Measurements from ENCODE around the gene GNB1L. TPM values are rescaled to one million over a fixed set of nuclear protein-coding genes. Genes with fewer than 3 reads are reported as not detected.
A peak's percentile ranks its signal among the peaks of the same experiment; 100 is the strongest.

Gene GNB1L
- total RNA-seq, 1 experiment from 2014 or later = 12.2 TPM

DNA sequence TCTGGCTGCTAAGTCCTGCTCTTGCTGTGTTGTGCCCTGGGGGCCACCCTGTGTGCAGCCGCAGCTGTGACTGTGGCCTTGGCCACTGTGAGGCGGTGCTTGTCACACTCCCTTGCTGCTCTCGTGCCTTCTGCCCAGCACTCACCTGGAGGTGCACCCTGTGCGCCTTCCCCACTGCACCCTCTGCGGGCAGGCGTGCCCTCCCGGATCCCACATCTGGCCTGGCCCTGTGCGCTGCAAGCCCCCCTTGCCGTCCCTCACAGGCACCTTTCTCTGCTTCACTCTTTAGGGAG, 66.9 kb downstream of the GNB1L start:
- ATAC-seq = peak; percentile 60; the same call in 1 of the 2 replicates
- H3K9me3 ChIP-seq (ENCODE audit: control insufficient read depth, insufficient read depth, low read depth, low read length) = no peaks in the 10 kb centered on the region

DNA sequence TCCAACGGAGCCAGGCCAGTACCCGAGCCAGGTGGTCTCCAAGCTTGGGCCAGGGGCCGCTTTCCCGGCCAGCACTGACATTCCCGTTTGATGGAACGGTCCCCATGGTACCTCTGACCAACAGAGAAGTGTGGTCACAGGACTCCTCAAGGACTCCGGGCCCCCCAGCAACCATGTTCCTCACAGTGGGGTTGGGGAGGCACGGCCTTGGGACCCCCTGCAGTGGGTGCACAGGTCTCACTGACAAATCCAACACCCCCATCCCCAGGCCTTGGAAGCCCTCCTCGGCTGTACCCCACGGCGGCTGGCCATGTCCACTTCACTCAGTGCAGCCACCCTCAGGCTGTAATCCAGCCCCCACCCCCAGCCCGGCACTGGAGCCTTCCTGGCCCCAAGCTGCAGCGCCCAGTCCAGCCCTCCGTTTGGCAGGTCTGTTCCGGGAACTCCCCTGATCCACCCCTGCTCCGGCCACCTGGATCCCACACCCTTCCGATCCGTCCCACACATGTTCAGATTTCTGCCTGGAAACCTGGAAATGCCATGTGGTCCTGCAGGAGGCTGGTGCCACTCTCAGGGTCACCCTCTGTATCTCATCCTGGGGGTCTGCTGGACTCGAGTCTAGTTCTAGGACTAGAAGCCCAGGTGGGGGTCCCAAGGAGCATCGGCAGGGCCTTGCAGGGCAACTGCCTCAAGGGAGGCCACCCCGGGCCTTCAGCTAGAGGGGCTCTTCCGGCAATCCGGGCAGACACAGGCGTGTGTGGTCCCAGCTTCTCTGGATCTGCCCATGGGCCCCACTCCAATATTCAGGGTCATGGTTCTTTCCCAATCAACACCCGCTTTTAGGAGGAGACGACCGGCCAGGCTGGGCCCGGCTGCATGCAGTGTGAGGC, 67.5 kb downstream of the GNB1L start:
- Histone ChIP-seq H3K9me3 (ENCODE audit: control insufficient read depth, insufficient read depth, low read depth, low read length) (no peaks in the 10 kb centered on the region), H3K4me1 (ENCODE audit: control insufficient read depth, insufficient read depth, low read length) (no peaks in the 10 kb centered on the region), H3K27me3 (ENCODE audit: control insufficient read depth, insufficient read depth, low read length) (no peaks in the 10 kb centered on the region), H3K4me3 (ENCODE audit: low read depth in 2 of 2, low read length in 2 of 2) (no peak overlapping the region), H3K36me3 (ENCODE audit: control insufficient read depth, insufficient read depth, low read length) (no peaks in the 10 kb centered on the region), H3K27ac (ENCODE audit: low read length) (no peak overlapping the region)
- no TSS peak for BruUV-seq (replicated peaks)
- intact Hi-C loops (cut with micrococcal nuclease; ENCODE audit: unreplicated experiment) = no loop called here
- DNase-seq (ENCODE audit: low read depth, low spot score) (no peak), ATAC-seq (no peak)
- POLR2A ChIA-PET = no interaction called here
- CTCF ChIA-PET = no interaction called here
- TF ChIP-seq TCF7L2 (IDR thresholded peaks at IDR 0.05; ENCODE audit: low read depth, low read length) = no peak
- in situ Hi-C loops (cut with HindIII; ENCODE audit: low pct_unique_long_range_greater_than_20kb, low sequenced_read_pairs) = no loop called here

More for the DNA sequence above, 66.9 kb downstream of the GNB1L start:
- Histone ChIP-seq H3K27me3 (ENCODE audit: control insufficient read depth, insufficient read depth, low read length) (no peaks in the 10 kb centered on the region), H3K36me3 (ENCODE audit: control insufficient read depth, insufficient read depth, low read length) (no peaks in the 10 kb centered on the region), H3K27ac (ENCODE audit: low read length) (no peak overlapping the region), H3K4me1 (ENCODE audit: control insufficient read depth, insufficient read depth, low read length) (no peaks in the 10 kb centered on the region), H3K4me3 (ENCODE audit: low read depth in 2 of 2, low read length in 2 of 2) (no peak overlapping the region)
- BruUV-seq (replicated peaks) = no TSS peak
- ChIA-PET CTCF (no interaction called here), POLR2A (no interaction called here)
- intact Hi-C loops (cut with micrococcal nuclease; ENCODE audit: unreplicated experiment) (no loop called here), in situ Hi-C loops (cut with HindIII; ENCODE audit: low pct_unique_long_range_greater_than_20kb, low sequenced_read_pairs) (no loop called here)
- TF ChIP-seq TCF7L2 (IDR thresholded peaks at IDR 0.05; ENCODE audit: low read depth, low read length) = no peak
- TF ChIP-seq SIN3A (IDR thresholded peaks at IDR 0.05; ENCODE audit: borderline replicate concordance, insufficient read depth, low read depth, low read length) = no peak
- TF ChIP-seq, protein P1, sequence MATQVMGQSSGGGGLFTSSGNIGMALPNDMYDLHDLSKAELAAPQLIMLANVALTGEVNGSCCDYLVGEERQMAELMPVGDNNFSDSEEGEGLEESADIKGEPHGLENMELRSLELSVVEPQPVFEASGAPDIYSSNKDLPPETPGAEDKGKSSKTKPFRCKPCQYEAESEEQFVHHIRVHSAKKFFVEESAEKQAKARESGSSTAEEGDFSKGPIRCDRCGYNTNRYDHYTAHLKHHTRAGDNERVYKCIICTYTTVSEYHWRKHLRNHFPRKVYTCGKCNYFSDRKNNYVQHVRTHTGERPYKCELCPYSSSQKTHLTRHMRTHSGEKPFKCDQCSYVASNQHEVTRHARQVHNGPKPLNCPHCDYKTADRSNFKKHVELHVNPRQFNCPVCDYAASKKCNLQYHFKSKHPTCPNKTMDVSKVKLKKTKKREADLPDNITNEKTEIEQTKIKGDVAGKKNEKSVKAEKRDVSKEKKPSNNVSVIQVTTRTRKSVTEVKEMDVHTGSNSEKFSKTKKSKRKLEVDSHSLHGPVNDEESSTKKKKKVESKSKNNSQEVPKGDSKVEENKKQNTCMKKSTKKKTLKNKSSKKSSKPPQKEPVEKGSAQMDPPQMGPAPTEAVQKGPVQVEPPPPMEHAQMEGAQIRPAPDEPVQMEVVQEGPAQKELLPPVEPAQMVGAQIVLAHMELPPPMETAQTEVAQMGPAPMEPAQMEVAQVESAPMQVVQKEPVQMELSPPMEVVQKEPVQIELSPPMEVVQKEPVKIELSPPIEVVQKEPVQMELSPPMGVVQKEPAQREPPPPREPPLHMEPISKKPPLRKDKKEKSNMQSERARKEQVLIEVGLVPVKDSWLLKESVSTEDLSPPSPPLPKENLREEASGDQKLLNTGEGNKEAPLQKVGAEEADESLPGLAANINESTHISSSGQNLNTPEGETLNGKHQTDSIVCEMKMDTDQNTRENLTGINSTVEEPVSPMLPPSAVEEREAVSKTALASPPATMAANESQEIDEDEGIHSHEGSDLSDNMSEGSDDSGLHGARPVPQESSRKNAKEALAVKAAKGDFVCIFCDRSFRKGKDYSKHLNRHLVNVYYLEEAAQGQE (IDR thresholded peaks at IDR 0.05; ENCODE audit: insufficient read depth in 1 of 2, low read depth in 2 of 2, low read length in 1 of 2) = no peak
- TF ChIP-seq, protein P2, sequence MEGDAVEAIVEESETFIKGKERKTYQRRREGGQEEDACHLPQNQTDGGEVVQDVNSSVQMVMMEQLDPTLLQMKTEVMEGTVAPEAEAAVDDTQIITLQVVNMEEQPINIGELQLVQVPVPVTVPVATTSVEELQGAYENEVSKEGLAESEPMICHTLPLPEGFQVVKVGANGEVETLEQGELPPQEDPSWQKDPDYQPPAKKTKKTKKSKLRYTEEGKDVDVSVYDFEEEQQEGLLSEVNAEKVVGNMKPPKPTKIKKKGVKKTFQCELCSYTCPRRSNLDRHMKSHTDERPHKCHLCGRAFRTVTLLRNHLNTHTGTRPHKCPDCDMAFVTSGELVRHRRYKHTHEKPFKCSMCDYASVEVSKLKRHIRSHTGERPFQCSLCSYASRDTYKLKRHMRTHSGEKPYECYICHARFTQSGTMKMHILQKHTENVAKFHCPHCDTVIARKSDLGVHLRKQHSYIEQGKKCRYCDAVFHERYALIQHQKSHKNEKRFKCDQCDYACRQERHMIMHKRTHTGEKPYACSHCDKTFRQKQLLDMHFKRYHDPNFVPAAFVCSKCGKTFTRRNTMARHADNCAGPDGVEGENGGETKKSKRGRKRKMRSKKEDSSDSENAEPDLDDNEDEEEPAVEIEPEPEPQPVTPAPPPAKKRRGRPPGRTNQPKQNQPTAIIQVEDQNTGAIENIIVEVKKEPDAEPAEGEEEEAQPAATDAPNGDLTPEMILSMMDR (IDR thresholded peaks at IDR 0.05) = no peak
- TF ChIP-seq POLR2AphosphoS5 (IDR thresholded peaks at IDR 0.05; ENCODE audit: low read depth, low read length) = no peak
- no peak for DNase-seq (ENCODE audit: low read depth, low spot score)

DNA sequence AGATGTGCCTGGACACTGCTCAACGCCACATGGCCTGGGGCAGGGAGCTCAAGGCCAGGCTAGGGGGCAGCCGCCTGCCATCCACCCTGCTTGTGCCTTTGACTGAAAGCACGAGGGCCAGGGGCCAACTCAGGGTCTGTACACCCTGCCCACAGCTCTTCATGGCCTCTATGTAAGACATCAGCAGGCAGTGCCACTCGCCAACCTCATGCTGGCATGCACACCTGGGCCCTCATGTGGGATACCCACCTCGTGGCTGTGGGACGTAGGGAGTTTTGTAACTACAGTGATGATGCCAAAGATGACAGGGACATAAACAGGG, 68.4 kb downstream of the GNB1L start:
- Histone ChIP-seq H3K27ac (ENCODE audit: low read length) (no peak overlapping the region), H3K27me3 (ENCODE audit: control insufficient read depth, insufficient read depth, low read length) (no peaks in the 10 kb centered on the region), H3K36me3 (ENCODE audit: control insufficient read depth, insufficient read depth, low read length) (no peaks in the 10 kb centered on the region), H3K4me1 (ENCODE audit: control insufficient read depth, insufficient read depth, low read length) (no peaks in the 10 kb centered on the region), H3K4me3 (ENCODE audit: low read depth in 2 of 2, low read length in 2 of 2) (no peak overlapping the region), H3K9me3 (ENCODE audit: control insufficient read depth, insufficient read depth, low read depth, low read length) (no peaks in the 10 kb centered on the region)
- in situ Hi-C loops (cut with HindIII; ENCODE audit: low pct_unique_long_range_greater_than_20kb, low sequenced_read_pairs) (no loop called here), intact Hi-C loops (cut with micrococcal nuclease; ENCODE audit: unreplicated experiment) (no loop called here)
- ATAC-seq (no peak), DNase-seq (ENCODE audit: low read depth, low spot score) (no peak)
- no TSS peak for BruUV-seq (replicated peaks)
- ChIA-PET POLR2A (interaction anchor here (0.6 kb wide), 1 partner anchor 1878 kb away, joined by 3 read pairs; no protein-coding TSS in a partner anchor), CTCF (no interaction called here)
- TF ChIP-seq TCF7L2 (IDR thresholded peaks at IDR 0.05; ENCODE audit: low read depth, low read length) (no peak), POLR2AphosphoS5 (IDR thresholded peaks at IDR 0.05; ENCODE audit: low read depth, low read length) (no peak)

All from Panc1 (cell line).